T47D (cell line): ENCODE measurements around the gene DCTN3.

Source experiments
- DNase-seq, 2 experiments: peaks; one replicate each; pipeline versions ENCODE4 v3.0.0 to v3.0.0-alpha.2; 2011 to 2012; ENCODE audit warnings: low read depth in 1 of 2, low spot score in 1 of 2
- JUND ChIP-seq: IDR thresholded peaks from 2 replicates; pipeline ENCODE4 v1.6.1; 2012; ENCODE audit warnings: low read depth
- in situ Hi-C: cut with HindIII; loops from 2 replicates; pipeline ENCODE4 v1.10.0; 2016; ENCODE audit warnings: low sequenced_read_pairs, low pct_unique_long_range_greater_than_20kb

Gene DCTN3

DNA sequence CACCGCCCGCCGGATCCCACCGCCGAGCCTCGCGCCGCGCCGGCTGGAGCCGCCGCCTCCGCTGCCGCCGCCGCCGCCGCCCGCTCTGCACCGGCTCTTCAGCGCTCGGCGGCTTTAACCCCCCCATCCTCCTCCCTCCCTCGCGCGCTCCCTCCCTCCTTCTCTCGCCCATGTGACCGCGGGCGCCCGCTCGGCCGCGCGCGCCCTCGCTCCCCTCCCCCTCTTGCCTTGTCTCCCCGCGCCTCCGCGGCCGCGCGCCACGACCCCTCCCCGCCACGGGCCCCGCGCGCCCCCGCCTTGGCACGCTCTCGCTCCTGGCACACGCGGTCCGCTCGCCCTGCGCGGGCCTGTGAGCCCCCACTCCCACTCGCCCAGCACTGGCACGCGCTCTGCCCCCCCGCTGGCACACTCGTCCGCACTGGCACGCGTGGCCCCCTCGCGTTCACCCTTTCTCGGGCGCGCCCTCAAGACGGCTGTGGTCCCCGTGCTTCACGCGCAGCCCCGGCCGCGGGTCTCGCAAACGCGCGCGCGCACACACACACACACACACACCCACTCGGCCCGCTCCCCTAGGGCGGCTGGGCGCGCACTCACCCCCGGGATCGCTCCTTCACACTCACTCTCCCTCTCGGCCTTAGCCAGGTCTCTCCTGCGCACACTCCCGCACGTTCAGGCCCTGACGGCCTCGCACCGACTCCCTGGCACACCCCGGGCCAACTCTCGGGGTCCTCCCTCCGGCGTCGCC lies 30.5 kb downstream of the DCTN3 start, which contains the start of gene CNTFR:
TSS of gene CNTFR (minus strand) at position 89 of the 745 bp plus-strand sequence. CDS start 20,743 bp downstream, outside the sequence.
- in situ Hi-C loops = no loop called here
- DNase-seq = peak; percentile 61 to 70
- TF ChIP-seq JUND = no peak

DNA sequence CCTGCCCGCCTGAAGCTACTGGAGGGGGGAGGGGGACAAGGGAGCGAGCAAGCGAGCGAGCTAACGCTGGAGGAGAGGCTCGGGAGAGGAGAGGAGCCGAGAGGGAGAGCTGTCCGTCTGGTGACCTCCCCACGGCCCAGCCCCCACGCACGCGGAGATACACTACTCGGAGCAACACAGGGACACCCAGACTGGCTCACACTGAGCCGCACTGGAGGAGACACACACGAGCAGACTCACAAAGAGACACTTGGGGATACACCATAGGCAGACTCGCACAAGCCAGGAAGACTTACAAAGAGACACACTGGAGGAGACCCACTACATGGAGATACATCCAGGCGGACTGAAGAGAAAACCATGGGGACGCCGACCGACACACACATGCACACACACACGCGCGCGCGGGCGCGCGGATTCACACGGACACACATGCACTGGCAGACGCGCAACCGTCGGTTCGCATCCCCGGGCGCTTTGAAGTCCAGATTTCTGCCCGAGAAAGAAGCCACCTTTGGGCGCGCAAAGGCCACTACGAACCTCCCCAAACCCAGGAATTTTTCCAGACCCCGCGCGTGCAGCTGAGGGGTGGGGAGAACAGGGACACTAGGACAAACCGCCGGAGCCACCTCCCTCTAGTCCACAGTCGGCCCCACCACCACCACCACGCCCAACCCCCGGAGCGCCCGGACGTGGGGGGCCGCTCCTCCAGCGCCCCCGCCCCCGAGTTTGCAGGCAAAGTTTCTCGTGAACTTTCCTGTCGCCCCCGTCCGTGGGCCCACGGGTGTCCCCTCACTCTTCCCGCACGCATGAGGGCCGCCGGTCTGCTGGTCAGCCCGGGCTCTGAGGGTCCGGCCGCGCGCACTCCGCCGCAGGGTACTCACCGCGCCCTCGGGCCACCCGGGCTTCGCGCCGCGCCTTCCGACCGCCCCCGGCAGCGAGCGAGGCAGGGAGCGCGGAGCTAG lies 31.3 kb downstream of the DCTN3 start:
- no peak for TF ChIP-seq JUND
- in situ Hi-C loops = no loop called here
- DNase-seq = no peak

DNA sequence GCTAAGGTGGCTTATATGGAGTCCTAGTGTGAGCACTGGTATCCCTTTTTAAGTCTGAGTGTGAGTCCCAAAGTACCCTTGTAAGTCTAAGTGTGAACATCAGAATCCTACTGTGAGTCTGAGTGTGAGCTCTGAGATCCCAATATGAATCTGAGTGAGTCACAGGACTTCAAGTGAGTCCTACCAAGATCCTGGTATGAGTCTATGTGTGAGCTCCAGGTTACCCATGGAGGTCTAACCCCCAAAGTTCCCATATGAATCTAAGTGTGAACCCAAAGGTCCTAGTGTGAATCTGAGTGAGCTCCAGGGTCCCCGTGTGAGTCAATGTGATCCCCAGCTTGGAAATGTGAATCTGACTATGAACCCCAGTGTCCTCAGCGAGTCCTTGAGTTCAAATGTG lies 33.0 kb downstream of the DCTN3 start:
- TF ChIP-seq JUND = no peak
- in situ Hi-C loops = no loop called here

DNA sequence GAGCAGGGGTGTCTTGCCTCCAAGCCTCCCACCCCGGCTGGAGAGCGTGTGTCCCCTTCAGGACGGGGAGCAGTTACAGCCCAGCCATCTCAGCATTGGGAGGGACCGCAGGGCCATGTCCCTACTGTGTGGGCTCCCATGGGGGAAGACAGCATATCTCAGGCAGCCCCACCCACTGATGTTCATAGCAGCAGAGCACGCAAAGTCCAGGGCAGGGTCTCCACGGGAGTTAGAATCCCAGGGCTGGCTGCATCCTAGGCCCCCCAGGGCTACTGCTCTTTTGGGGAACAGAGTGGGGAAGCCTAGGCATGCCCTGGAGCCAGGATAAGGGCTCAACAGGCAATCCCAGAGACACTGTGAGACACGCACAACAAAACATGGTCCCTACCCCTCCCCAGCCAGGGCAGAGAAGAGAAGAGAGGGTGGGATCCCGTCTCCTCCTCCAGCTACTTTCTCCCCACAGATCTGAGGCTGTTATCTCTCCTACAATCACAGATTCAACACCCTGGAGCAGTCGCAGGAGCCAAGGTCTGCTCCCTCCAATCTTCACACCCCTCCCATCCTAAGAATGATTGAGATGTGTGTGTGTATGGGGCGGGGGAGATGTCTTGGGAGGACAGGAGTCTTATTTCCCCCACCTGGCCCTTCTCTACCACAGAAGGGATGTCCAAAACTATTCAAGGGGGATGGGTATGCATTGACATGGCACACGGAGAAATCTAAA lies 34.2 kb downstream of the DCTN3 start:
- in situ Hi-C loops = no loop called here
- no peak for TF ChIP-seq JUND

More for the DNA sequence above, 33.0 kb downstream of the DCTN3 start:
- no peak for DNase-seq

DNA sequence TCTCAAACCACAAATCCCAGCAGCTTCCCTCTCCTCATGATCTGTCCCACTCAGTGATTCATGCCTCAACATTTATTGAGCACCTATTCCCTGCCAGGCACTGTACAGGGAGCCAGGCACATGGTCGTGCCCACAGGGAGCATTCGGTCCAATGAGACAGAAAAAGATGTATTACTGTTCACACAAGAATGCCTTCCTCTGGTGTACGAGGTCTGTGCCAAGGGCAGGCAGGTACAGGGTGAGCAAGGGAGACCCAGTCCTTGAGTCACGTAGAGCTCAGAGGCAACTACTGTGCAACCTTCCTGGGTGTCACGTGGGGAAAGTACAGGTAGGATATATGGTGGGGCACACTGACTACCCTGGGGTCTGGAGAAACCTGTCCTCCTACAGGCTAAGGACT lies 35.3 kb downstream of the DCTN3 start:
- TF ChIP-seq JUND = no peak
- in situ Hi-C loops = no loop called here
- no peak for DNase-seq

More for the DNA sequence above, 34.2 kb downstream of the DCTN3 start:
- no peak for DNase-seq

DNA sequence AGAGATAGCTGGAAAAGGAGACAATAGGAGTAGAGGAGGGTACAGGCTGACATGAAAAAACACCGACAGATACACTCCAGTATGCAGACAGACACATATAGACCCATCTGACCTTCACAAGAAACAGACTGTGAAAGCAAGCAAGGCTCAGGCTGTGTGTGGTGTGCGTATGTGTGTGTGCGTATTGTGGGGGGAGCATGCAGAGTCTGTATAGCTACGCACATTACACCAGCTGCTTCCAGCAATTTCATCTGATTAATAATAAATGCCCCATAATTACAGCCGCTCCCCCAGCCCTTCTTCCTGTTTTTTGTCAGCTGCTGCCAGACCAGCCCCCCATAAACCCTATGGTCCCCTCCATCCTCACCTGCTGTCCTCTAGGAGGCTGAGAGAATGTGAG lies 37.5 kb downstream of the DCTN3 start:
- in situ Hi-C loops = no loop called here
- no peak for DNase-seq
- TF ChIP-seq JUND = no peak

DNA sequence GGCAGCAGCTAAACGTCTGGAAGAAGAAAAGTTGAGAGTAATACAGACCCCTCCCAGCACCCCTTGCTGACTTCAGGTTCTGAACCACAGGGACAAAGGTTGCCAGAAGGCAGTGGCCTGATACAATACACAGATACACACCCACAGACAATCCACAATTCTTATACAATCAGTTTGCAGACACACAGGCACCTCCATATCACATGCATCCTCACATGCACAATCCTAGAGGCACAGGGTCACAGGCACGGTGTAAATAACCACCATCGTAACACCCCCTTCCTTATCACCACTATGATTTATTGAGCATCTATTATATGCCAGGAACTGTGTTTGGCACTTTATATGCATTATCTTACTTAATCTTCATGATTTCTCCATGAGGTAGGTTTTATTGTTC lies 39.0 kb downstream of the DCTN3 start:
- in situ Hi-C loops = no loop called here
- DNase-seq = no peak
- TF ChIP-seq JUND = no peak

DNA sequence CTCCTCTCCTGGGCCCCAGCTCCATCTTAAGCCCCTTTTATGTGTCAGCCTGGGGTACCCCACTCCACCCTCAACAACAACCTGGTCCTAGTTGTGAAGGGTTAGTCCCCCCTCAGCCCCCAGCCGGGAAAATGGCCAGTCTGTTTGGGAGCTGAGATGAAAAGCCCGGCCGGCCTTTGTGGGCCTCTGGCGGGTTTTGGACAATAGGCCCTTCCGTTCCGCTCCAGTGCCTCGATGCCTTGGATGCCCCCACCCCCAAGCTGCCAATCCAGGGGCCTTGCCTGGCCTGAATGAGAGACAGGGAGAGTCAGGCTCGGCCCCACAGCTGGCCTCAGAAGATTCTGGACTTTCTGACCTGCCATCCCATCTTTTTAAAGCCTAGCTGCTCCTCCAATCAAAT lies 39.9 kb downstream of the DCTN3 start:
- in situ Hi-C loops = no loop called here
- no peak for TF ChIP-seq JUND
- DNase-seq = no peak

DNA sequence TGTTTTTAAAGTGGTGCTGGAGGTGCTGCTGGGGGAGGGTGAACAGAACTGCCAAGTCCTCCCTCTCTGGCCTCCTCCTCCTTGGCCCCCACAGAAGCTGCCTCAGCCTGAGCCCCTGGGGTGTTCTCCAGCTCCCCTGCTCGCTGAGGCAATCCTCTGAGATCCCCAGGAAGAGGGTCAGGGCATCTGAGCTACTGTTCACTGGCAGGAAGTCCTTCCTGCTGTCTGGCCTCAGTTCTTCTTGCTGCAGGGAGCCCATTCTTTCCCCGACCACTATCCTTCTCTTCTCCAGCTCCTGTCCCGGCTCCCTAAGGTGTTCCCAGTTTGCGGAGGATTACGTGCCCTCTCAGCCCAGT lies 40.5 kb downstream of the DCTN3 start:
- no peak for DNase-seq
- in situ Hi-C loops = no loop called here
- TF ChIP-seq JUND = no peak

DNA sequence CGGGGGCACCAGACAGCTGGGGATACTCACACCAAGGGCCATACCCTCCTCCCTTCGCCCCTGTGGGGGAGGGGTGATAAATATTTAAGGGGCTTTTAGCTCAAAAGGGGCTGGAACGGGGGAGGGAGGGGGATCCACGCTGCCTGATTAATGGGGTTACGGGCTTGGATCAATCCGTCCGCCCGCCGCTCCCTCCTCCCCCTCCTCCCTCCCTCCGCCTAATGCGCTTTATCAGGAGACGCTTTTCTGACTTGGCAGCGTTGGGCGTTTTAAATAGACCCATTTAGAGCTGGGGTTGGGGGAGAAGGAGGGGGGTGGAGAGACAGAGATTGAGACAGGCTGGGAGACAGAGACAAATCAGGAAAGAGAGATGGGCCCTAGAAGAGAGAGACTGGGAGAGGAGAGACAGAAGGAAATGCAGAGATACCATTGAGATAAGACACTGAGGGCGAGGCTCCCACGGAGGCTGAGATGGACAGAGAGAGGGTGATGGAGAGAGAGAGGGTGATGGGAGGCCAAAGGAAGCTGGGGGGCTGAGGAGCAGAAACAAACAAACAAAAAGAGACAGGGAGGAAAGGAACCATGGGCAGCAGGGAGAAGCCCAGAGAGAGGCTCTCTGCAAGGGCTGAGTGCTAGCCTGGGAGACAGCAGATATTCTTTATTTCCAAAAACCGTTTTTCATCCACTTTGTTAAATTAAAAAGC lies 41.0 kb downstream of the DCTN3 start:
- in situ Hi-C loops = no loop called here
- no peak for TF ChIP-seq JUND
- DNase-seq = no peak

DNA sequence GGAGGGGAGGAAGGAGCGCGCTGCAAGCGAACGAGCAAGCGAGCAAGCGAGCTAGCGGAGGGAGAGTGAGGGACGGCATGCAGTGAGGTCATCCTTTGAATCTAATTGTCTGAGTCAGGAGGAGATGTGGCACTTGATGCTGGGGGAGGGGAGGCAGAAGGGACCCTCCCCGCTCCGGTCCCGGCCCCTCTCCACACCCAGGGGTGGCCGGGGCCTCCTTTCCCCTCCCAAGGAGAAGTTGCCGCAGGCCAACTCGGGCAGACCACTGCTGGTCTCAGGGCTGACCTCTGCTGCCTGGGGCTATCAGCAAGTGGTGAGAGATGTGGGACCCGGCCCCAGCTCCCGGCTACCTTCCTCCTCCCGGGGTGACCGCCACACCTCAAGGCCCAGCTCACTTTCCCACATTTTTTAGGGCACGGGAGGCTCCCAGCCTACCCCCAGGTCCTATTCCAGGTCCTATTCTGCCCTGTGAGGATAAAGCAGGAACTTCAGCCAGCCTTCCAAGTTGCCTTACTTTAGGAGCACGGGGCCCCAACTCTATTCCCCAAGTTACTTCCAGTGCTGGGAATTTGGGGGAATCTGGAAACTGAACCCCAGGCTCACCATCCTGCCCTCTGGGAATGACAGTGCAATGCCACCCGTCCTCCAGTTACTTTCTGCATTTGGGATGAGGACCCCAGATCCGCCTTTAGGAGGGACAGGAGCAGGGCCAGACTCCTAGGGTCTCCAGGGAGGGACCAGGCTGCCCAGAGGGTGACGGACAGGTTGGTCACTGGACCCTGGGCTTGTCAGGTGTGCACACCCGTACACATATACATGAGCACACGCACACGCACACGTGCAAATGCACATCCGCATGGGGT lies 41.8 kb downstream of the DCTN3 start:
- TF ChIP-seq JUND = no peak

More for the DNA sequence above, 41.8 kb downstream of the DCTN3 start:
- DNase-seq = no peak
- in situ Hi-C loops = no loop called here
